OCI-LY1 (cell line): Measurements from ENCODE around the gene C9orf78.

Source experiments
- CTCF ChIP-seq: fragments of 200-600 bp; sonication (generic), shearing (Covaris generic); IDR thresholded peaks from 2 replicates; pipeline ENCODE4 v1.5.1; 2017; ENCODE audit warnings: mild to moderate bottlenecking, antibody characterized with exemption, low read length, moderate library complexity, mixed read lengths
- EZH2 ChIP-seq: fragments of 200-600 bp; sonication (generic), shearing (Covaris generic); IDR thresholded peaks from 2 replicates; pipeline ENCODE4 v1.8.0; 2017; ENCODE audit warnings: borderline replicate concordance, mixed run types, mild to moderate bottlenecking, antibody characterized with exemption, low read length, moderate library complexity, mixed read lengths

- no peak for TF ChIP-seq EZH2
- TF ChIP-seq CTCF, result no peak
Observed at GRCh38 chr9:129864991-129865647, 30.0 kb upstream of the C9orf78 start.
